ENCODE measurements around the gene UBTD1.
"Not testable (repeated sequence)": the region's sequence is repeated elsewhere in the genome, so short reads cannot be mapped to it uniquely, and the experiment has no call there.

Gene UBTD1

DNA sequence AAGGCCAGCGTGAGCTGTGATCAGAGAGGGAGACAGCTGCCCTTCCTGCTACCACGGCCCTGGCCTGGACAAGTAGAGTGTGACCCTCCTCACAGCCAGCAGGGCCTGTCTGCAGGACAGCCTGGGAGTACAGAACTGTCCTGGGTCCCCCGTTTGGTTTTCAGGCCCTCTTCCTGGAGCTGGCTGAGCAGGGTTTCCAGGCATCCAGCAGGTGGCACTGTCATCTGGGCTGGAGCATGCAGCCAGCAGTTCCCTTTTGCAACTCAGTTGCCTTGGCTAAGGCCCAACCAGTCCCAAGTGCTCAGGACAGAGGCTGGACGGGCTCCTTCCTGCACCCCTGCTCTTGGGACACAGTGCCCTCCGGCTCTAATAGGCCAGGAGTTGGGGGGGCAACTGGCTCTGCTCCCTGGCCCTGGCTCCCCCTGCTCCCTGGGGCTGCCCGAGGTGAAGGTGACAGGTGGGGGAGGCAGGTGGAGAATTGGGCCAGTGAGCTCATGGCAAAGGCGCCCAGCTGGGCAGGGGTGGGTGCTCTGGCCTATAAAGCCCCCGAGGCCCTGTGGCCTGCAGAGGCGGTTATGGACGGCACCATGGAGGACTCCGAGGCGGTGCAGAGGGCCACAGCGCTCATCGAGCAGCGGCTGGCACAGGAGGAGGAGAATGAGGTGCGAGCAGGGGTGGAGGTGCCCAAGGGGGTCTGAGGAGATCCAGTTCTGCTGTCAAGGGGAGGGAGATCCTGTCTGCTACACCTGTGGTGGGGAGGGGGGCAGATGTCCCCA is 73.7 kb downstream of the UBTD1 start, which contains the start of gene ANKRD2:
ANKRD2 (plus strand) TSS at position 566 of the 776 bp plus-strand sequence; CDS start at position 576, 10 bp downstream.
- TF ChIP-seq ZFX (IDR thresholded peaks at IDR 0.05; ENCODE audit: borderline replicate concordance), result no peak
- TF ChIP-seq, protein P1, sequence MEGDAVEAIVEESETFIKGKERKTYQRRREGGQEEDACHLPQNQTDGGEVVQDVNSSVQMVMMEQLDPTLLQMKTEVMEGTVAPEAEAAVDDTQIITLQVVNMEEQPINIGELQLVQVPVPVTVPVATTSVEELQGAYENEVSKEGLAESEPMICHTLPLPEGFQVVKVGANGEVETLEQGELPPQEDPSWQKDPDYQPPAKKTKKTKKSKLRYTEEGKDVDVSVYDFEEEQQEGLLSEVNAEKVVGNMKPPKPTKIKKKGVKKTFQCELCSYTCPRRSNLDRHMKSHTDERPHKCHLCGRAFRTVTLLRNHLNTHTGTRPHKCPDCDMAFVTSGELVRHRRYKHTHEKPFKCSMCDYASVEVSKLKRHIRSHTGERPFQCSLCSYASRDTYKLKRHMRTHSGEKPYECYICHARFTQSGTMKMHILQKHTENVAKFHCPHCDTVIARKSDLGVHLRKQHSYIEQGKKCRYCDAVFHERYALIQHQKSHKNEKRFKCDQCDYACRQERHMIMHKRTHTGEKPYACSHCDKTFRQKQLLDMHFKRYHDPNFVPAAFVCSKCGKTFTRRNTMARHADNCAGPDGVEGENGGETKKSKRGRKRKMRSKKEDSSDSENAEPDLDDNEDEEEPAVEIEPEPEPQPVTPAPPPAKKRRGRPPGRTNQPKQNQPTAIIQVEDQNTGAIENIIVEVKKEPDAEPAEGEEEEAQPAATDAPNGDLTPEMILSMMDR (IDR thresholded peaks at IDR 0.05), result peak; percentile 95
- no peak within 1 kb of the TSS for H3K27ac ChIP-seq

DNA sequence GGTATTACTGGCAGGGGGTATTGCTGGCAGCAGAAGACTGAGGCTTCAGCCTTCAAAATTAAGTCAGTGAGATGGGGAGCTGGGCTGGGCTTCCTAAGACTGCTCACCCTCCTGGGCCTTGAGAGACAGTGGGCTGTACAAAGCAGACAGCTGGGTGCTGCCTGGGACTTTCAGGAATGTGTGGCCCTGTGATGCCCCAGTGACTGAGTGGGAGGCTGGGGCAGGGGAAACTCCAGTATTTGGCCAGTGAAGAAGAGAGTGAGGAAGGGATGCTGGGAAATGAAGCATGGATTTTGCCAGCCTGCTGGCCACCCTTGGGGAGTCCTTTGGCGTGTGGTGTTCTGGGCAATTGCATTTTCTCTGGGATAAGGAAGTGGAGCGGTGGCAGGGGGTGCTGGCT is 74.3 kb downstream of the UBTD1 start:
- no peak overlapping the region for H3K27ac ChIP-seq
- no peak for TF ChIP-seq ZFX (IDR thresholded peaks at IDR 0.05; ENCODE audit: borderline replicate concordance)
- TF ChIP-seq, protein P1 (IDR thresholded peaks at IDR 0.05), result no peak

DNA sequence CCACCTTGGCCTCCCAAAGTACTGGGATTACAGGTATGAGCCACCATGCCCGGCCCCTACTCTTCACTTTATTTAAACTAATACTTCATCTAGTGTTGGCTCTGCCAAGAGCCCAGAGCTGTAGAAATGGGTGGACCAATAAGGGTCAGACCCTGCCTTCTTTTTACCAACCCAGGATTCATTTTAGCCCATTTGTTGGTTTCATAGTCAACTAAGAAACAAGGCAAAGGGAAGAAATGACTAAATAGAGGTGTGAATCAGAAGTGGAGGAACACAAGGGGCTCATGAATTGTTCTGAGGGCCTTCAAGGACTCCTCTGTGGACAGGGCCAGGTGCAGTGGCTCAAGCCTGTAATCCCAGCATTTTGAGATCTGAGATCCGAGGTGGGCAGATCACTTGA is 74.9 kb downstream of the UBTD1 start:
- no peak overlapping the region for H3K27ac ChIP-seq

DNA sequence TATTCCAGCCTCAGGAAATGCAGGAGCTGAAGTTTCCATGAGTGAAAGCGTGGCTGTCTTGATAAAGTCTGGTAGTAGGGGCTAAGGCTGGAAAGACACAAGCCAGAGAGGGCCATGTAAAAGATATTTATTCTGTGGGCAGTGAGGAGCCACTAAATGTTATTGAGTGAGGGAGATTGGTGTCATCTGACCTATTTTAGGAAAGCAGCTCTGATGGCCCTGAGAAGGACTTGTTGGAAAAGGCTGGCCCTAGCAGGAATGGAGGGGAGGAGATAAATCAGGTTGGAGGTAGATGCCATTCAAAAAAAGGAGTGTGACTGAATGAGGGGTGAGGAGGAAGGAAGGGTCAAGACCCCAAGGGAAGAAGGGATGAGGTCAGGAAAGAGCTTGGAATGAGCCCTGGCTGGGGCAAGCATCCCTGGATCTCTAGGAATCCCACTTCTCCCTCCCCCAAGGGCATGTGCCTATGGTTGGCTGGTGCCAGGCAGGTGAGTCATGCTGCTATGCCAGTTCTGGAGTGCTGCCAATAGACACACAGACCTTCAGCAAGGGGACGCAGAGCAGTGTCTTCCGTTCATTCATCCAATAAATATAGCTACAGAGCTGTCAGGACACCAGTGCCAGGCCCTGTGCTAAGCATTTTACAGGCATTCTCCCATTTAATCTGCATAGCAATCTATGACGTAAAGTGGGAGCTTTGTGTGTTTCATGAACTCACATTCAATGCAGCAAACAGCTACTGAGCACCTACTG is 75.8 kb downstream of the UBTD1 start:
- TF ChIP-seq ZFX (IDR thresholded peaks at IDR 0.05; ENCODE audit: borderline replicate concordance), result no peak
- TF ChIP-seq, protein P1 (IDR thresholded peaks at IDR 0.05), result no peak
- peak overlapping the region; percentile 27; the same call in 1 of the 2 replicates for H3K27ac ChIP-seq

More for the DNA sequence above, 74.9 kb downstream of the UBTD1 start:
- TF ChIP-seq ZFX (IDR thresholded peaks at IDR 0.05; ENCODE audit: borderline replicate concordance), result no peak
- TF ChIP-seq, protein P1 (IDR thresholded peaks at IDR 0.05), result no peak

DNA sequence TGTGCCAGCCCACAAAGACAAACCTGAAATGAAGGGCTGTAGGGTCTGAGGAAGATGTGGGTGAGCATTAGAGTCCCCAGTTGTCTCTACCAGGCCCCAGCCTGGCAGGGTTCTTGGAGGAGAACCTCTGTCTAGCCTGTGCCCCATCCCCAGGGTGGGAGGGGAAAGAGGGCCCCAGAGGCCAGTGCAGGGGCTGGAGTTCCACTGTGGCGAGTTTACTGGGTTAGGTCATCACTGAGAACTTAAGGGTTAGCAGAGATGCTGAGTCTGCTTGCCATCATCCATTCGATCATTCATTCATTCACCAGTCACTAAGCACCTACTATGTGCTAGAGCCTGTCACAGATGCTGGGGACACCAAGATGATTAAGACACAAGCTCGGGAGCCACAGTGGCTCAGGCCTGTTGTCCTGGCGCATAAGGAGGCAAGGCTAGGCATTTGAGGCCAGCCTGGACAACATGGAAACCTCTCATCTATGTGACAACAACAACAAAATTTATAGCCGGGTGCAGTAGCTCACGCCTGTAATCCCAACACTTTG is 76.5 kb downstream of the UBTD1 start:
- peak overlapping the region; percentile 27; the same call in 1 of the 2 replicates for H3K27ac ChIP-seq
- TF ChIP-seq ZFX (IDR thresholded peaks at IDR 0.05; ENCODE audit: borderline replicate concordance), result no peak
- TF ChIP-seq, protein P1 (IDR thresholded peaks at IDR 0.05), result no peak

DNA sequence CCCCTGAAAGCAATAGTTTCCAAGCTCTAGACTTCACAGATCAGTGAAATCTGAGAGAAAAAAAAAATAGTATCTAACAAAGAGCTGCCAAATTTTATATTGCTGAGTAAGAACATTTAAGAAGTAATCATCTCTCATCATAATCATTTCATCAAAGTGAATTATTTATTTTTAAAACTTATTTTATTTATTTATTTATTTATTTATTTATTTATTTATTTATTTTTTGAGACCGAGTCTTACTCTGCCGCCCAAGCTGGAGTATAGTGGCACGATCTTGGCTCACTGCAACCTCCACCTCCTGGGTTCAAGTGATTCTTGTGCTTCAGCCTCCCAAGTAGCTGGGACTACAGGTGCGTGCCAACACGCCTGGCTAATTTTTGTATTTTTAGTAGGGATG is 77.8 kb downstream of the UBTD1 start:
- not testable (repeated sequence) for H3K27ac ChIP-seq

DNA sequence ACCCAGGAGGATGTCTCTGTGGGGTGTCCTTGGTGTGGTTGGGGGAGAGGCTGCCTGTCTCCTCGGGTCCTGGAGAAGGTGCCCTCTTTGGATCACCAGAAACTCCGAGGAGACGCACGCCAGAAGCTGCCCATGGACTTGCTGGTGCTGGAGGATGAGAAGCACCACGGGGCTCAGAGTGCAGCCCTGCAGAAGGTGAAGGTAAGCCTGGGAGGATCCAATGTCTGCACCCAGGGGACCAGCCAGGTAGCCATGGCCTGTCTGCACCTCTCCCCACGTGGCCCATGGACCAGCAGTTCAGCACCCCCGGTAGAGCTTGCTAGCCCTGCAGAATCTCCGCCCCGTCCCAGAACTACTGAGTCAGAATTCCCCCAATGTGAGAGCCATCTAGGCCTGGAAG is 79.0 kb downstream of the UBTD1 start:
- H3K27ac ChIP-seq, result no peak overlapping the region
- TF ChIP-seq, protein P1 (IDR thresholded peaks at IDR 0.05), result no peak

Measured in 22Rv1 (cell line).